Stimulated activated CD8-positive, alpha-beta memory T cell treated with anti-CD3 and anti-CD28 coated beads, Interleukin-12 subunit alpha, Interleukin-12 subunit beta, amount 100 ng/mL, for 24 hours (primary cell): ENCODE results near the gene DOK4.
"Not testable (repeated sequence)": the region's sequence is repeated elsewhere in the genome, so short reads cannot be mapped to it uniquely, and the experiment has no call there.

Experiments
- DNase-seq: peaks from one replicate; pipeline ENCODE4 v3.0.0-alpha.2; 2020; ENCODE audit errors: extremely low read depth

The DOK4 gene

GRCh38 chr16:57446531-57447185, 39.6 kb downstream of the DOK4 start:
- no peak for DNase-seq

- DNase-seq: no peak
Measured at GRCh38 chr16:57445510-57445909, 40.8 kb downstream of the DOK4 start.

GRCh38 chr16:57444711-57445110, 41.6 kb downstream of the DOK4 start:
- no peak for DNase-seq

GRCh38 chr16:57440551-57440950, 45.7 kb downstream of the DOK4 start:
- not testable (repeated sequence) for DNase-seq

- not testable (repeated sequence) for DNase-seq
Measured at GRCh38 chr16:57439947-57440346, 46.3 kb downstream of the DOK4 start.

- DNase-seq: no peak
Measured at GRCh38 chr16:57435838-57436237, 50.5 kb downstream of the DOK4 start.

- DNase-seq: no peak
Measured at GRCh38 chr16:57434003-57434402, 52.3 kb downstream of the DOK4 start.

GRCh38 chr16:57432989-57433388, 53.3 kb downstream of the DOK4 start:
- DNase-seq: no peak

- no peak for DNase-seq
Measured at GRCh38 chr16:57432505-57432904, 53.8 kb downstream of the DOK4 start.

GRCh38 chr16:57430955-57431354, 55.3 kb downstream of the DOK4 start:
- DNase-seq: no peak

- DNase-seq: no peak
Measured at GRCh38 chr16:57427824-57428223, 58.5 kb downstream of the DOK4 start.

- no peak for DNase-seq
Measured at GRCh38 chr16:57427307-57427706, 59.0 kb downstream of the DOK4 start.

GRCh38 chr16:57426356-57426755, 59.9 kb downstream of the DOK4 start:
- no peak for DNase-seq

- DNase-seq: no peak
Measured at GRCh38 chr16:57424583-57424982, 61.7 kb downstream of the DOK4 start.

GRCh38 chr16:57423152-57423551, 63.1 kb downstream of the DOK4 start:
- DNase-seq: no peak

GRCh38 chr16:57422026-57422944, 64.0 kb downstream of the DOK4 start:
- DNase-seq: no peak
